ENCODE measurements around the gene TSSK6.

GRCh38 chr19:19488875-19489690 lies 26.3 kb downstream of the TSSK6 start:
- TF ChIP-seq POLR2A (IDR thresholded peaks at IDR 0.05): peak in 2 of 3 donors; percentile 23 to 27
- TF ChIP-seq CTCF (IDR thresholded peaks at IDR 0.05): no peak

Measured in body of pancreas (tissue), 4 donors.